NCI-H1048 (cell line): ENCODE results near the gene LETM1.

Source experiments
- DNase-seq: peaks from one replicate; lab custom pipeline; 2025; lab: John Stamatoyannopoulos, UW

Gene LETM1

GRCh38 chr4:1762264-1763010, 93.5 kb downstream of the LETM1 start:
- DNase-seq: no peak
